Endothelial cell of umbilical vein (primary cell): ENCODE measurements around the gene PARP8. TPM values are rescaled to one million over a fixed set of nuclear protein-coding genes. Genes with fewer than 3 reads are reported as not detected.

ENCODE experiments used
- BruUV-seq: library from RNA; stranded (reverse); fragments of 400-500 nt; replicated peaks from 2 replicates; lab custom pipeline; 2021; lab: Mats Ljungman, UMichigan
- CTCF ChIA-PET: fragments of 300-600, 350-600 bp; sonication (Branson Sonifier 250); formaldehyde crosslinking; loops from one replicate; lab custom pipeline; 2021; ENCODE audit warnings: antibody characterized with exemption, inconsistent platforms; lab: Charles Lee
- POLR2A ChIA-PET: fragments of 300-600, 350-600 bp; sonication (Branson Sonifier 250); formaldehyde crosslinking; loops from one replicate; lab custom pipeline; 2021; ENCODE audit warnings: antibody characterized with exemption, inconsistent platforms; lab: Charles Lee
- DNase-seq: peaks from one replicate; pipeline ENCODE4 v3.0.0-alpha.2; 2011; ENCODE audit warnings: low read depth, low spot score
- FAIRE-seq: peaks from 2 replicates; lab custom pipeline; 2011; peaks lifted over from hg19 to GRCh38; lab: Jason Lieb, UNC
- H2AFZ ChIP-seq: 2 replicates; pipeline ENCODE4 v1.6.0; 2012; ENCODE audit warnings: low read depth, low read length, control low read depth, inconsistent platforms
- H3K27ac ChIP-seq: 2 replicates; pipeline ENCODE4 v1.5.1; 2011; ENCODE audit warnings: low read depth, mild to moderate bottlenecking, control low read depth, low read length, moderate library complexity; ENCODE audit not compliant: insufficient read depth
- H3K27me3 ChIP-seq, 2 experiments: 2 replicates each; pipeline versions ENCODE4 v1.6.0 to v1.6.1; 2011; ENCODE audit warnings: low read length in 2 of 2, mixed read lengths in 1 of 2; ENCODE audit not compliant: control insufficient read depth in 2 of 2, insufficient read depth in 2 of 2
- H3K36me3 ChIP-seq, 2 experiments: 2 replicates in 1 of 2; 3 replicates in 1 of 2; pipeline ENCODE4 v1.5.1; 2011; ENCODE audit warnings: low read length in 2 of 2, mild to moderate bottlenecking in 1 of 2, moderate library complexity in 1 of 2; ENCODE audit not compliant: control insufficient read depth in 2 of 2, insufficient read depth in 2 of 2; ENCODE audit errors: extremely low read depth in 1 of 2
- H3K4me1 ChIP-seq: 3 replicates; pipeline ENCODE4 v1.5.1; 2011; ENCODE audit warnings: mild to moderate bottlenecking, low read length; ENCODE audit not compliant: control insufficient read depth, insufficient read depth; ENCODE audit errors: extremely low read depth
- H3K4me2 ChIP-seq: 2 replicates; pipeline ENCODE4 v1.6.1; 2011; ENCODE audit warnings: low read length, control low read depth, mixed read lengths; ENCODE audit not compliant: insufficient read depth
- H3K4me3 ChIP-seq, 3 experiments: fragments of 200-600 bp in 1 of 3; sonication (generic), shearing (Covaris generic) in 1 of 3; replicated peaks in 1 of 3; 2 replicates each; pipeline ENCODE4 v1.5.1; 2011 to 2016; ENCODE audit warnings: control low read depth in 3 of 3, low read length in 3 of 3, mild to moderate bottlenecking in 2 of 3, inconsistent platforms in 1 of 3, low read depth in 1 of 3, moderate library complexity in 1 of 3; ENCODE audit not compliant: insufficient read depth in 1 of 3
- H3K79me2 ChIP-seq: 2 replicates; pipeline ENCODE4 v1.6.0; 2012; ENCODE audit warnings: low read length, inconsistent platforms; ENCODE audit not compliant: control insufficient read depth, insufficient read depth
- H3K9ac ChIP-seq: replicated peaks from 2 replicates; pipeline ENCODE3; 2011; ENCODE audit warnings: low read length, control low read depth; ENCODE audit not compliant: insufficient read depth; ENCODE audit errors: extremely low read depth
- H3K9me1 ChIP-seq: replicated peaks from 3 replicates; pipeline ENCODE4 v1.6.0; 2011; ENCODE audit warnings: mild to moderate bottlenecking, low read length; ENCODE audit not compliant: control insufficient read depth, insufficient read depth; ENCODE audit errors: extremely low read depth
- H3K9me3 ChIP-seq: replicated peaks from 2 replicates; pipeline ENCODE4 v1.5.1; 2012; ENCODE audit warnings: low read length, inconsistent platforms; ENCODE audit not compliant: control insufficient read depth, insufficient read depth
- H4K20me1 ChIP-seq: replicated peaks from 2 replicates; pipeline ENCODE3; 2011; ENCODE audit warnings: mild to moderate bottlenecking, low read length; ENCODE audit not compliant: control insufficient read depth, insufficient read depth; ENCODE audit errors: extremely low read depth
- CTCF ChIP-seq, 2 donors: IDR thresholded peaks; 1 replicate in 1 of 2; 2 replicates in 1 of 2; pipeline ENCODE4 v1.5.1; 2011; ENCODE audit warnings: low read length in 2 of 2, mild to moderate bottlenecking in 2 of 2, moderate library complexity in 2 of 2, control low read depth in 1 of 2, inconsistent platforms in 1 of 2, low read depth in 1 of 2; ENCODE audit not compliant: insufficient read depth in 1 of 2; ENCODE audit errors: extremely low read depth in 1 of 2
- EZH2 ChIP-seq: IDR thresholded peaks from 2 replicates; pipeline ENCODE4 v1.6.1; 2012; ENCODE audit warnings: borderline replicate concordance, low read depth, mild to moderate bottlenecking, moderate library complexity, low read length, inconsistent platforms; ENCODE audit not compliant: severe bottlenecking
- FOS ChIP-seq: IDR thresholded peaks from 2 replicates; pipeline ENCODE4 v1.6.1; 2011; ENCODE audit warnings: mild to moderate bottlenecking, low read length, moderate library complexity, borderline replicate concordance; ENCODE audit not compliant: insufficient read depth
- GATA2 ChIP-seq: IDR thresholded peaks from 2 replicates; pipeline ENCODE4 v1.7.0; 2011; ENCODE audit warnings: low read depth, mild to moderate bottlenecking, moderate library complexity, mixed read lengths, low read length; ENCODE audit not compliant: insufficient read length, insufficient read depth
- JUN ChIP-seq: IDR thresholded peaks from 2 replicates; pipeline ENCODE4 v1.6.1; 2011; ENCODE audit warnings: borderline replicate concordance, low read depth; ENCODE audit not compliant: insufficient read length, insufficient read depth
- MAX ChIP-seq: IDR thresholded peaks from 2 replicates; pipeline ENCODE4 v1.6.1; 2011; ENCODE audit not compliant: insufficient read depth, insufficient read length
- MYC ChIP-seq: IDR thresholded peaks from one replicate; pipeline ENCODE4 v1.6.1; 2011; ENCODE audit warnings: mild to moderate bottlenecking, low read depth, low read length
- POLR2A ChIP-seq: IDR thresholded peaks from 2 replicates; pipeline ENCODE4 v1.6.1; 2012; ENCODE audit warnings: low read depth, mild to moderate bottlenecking, control low read depth, low read length
- POLR2AphosphoS5 ChIP-seq: IDR thresholded peaks from 2 replicates; pipeline ENCODE4 v1.6.1; 2012; ENCODE audit warnings: low read depth, mild to moderate bottlenecking, control low read depth, low read length, moderate library complexity; ENCODE audit not compliant: insufficient read depth
- dilution Hi-C: fragments of 300-500 bp; cut with MboI; formaldehyde crosslinking; loops from one replicate; pipeline ENCODE4 v1.15.0; 2019; ENCODE audit warnings: low sequenced_read_pairs; ENCODE audit not compliant: extremely low pct_ligation_motif_present
- intact Hi-C: fragments of 100-400 bp; cut with micrococcal nuclease; formaldehyde crosslinking; loops from one replicate; pipeline ENCODE4 v1.10.0; 2022
- polyA plus RNA-seq, 4 experiments: library from polyadenylated mRNA; depleted of rRNA in 3 of 4; stranded (reverse) in 3 of 4; unstranded in 1 of 4; fragments of >200 nt; gene quantifications; 2 replicates each; pipeline versions ENCODE4 v1.2.1 to v1.2.3, GENCODE V29; 2011 to 2012; ENCODE audit warnings: missing spikeins in 1 of 4
- total RNA-seq: library from RNA; stranded (reverse); gene quantifications from 2 replicates; pipeline ENCODE4 v1.2.3, GENCODE V29; 2021

Gene PARP8
- total and polyA plus RNA-seq, 2 donors (not counting 3 experiments of a cell fraction or from before 2014, with no cell fraction given): 0.03 to 0.60 TPM

- ChIA-PET CTCF (no interaction called here), POLR2A (no interaction called here)
- BruUV-seq: no TSS peak
- no peaks in the 10 kb centered on the region for H3K79me2 ChIP-seq
- no peaks in the 10 kb centered on the region for H3K9me1 ChIP-seq
- intact Hi-C loops: no loop called here
- no peak for FAIRE-seq
- dilution Hi-C loops: no loop called here
- no peak overlapping the region for H3K27ac ChIP-seq
- H3K27me3 ChIP-seq: no peaks in the 10 kb centered on the region
- DNase-seq: no peak
- H3K36me3 ChIP-seq: no peaks in the 10 kb centered on the region
- H3K9ac ChIP-seq: no peak overlapping the region
- H3K4me3 ChIP-seq: no peak overlapping the region
- peaks cover 2% of the 10 kb centered on the region for H3K9me3 ChIP-seq
- no peak overlapping the region for H3K4me2 ChIP-seq
- H2AFZ ChIP-seq: no peak overlapping the region
- no peaks in the 10 kb centered on the region for H4K20me1 ChIP-seq
- TF ChIP-seq FOS (no peak), EZH2 (no peak), POLR2A (no peak), CTCF (IDR thresholded peaks at IDR 0.05; ENCODE audit: extremely low read depth in 1 of 2, insufficient read depth in 1 of 2, low read depth in 1 of 2, low read length in 2 of 2) (no peak), JUN (no peak), POLR2AphosphoS5 (no peak), GATA2 (no peak), MYC (no peak), MAX (no peak)
- no peaks in the 10 kb centered on the region for H3K4me1 ChIP-seq
Measured at GRCh38 chr5:50854082-50854481, 187.6 kb downstream of the PARP8 start.
